ENCODE measurements around the gene STK11IP. TPM values are rescaled to one million over a fixed set of nuclear protein-coding genes. Genes with fewer than 3 reads are reported as not detected.

The STK11IP gene
- total and polyA plus RNA-seq, 2 donors = 27.8 to 68.7 TPM

GRCh38 chr2:219575566-219576504, 21.8 kb upstream of the STK11IP start:
- 91% methylated on average over 6 of the region's 6 CpGs for WGBS
- Histone ChIP-seq H3K4me3 (ENCODE audit: low read length in 2 of 2) (no peak overlapping the region), H3K27ac (ENCODE audit: low read depth in 1 of 2, low read length in 1 of 2) (no peak overlapping the region), H3K4me1 (ENCODE audit: control insufficient read depth in 2 of 2, insufficient read depth in 2 of 2, low read length in 2 of 2) (peaks cover 0 to 12% of the 10 kb centered on the region in 2 donors), H3K9me3 (ENCODE audit: control insufficient read depth in 2 of 2, insufficient read depth in 1 of 2, low read length in 1 of 2) (no peaks in the 10 kb centered on the region), H3K27me3 (ENCODE audit: control insufficient read depth in 2 of 2, insufficient read depth in 1 of 2, low read length in 1 of 2) (peaks cover 26 to 74% of the 10 kb centered on the region in 2 donors), H3K36me3 (ENCODE audit: control insufficient read depth in 2 of 2, insufficient read depth in 2 of 2, low read length in 1 of 2) (no peaks in the 10 kb centered on the region)
- no peak for DNase-seq (ENCODE audit: low read depth in 6 of 9, low spot score in 9 of 9)

GRCh38 chr2:219576505-219577388, 20.9 kb upstream of the STK11IP start:
- no peaks in the 10 kb centered on the region for H3K36me3 ChIP-seq (ENCODE audit: control insufficient read depth in 2 of 2, insufficient read depth in 2 of 2, low read length in 1 of 2)
- 73% methylated on average over 15 of the region's 15 CpGs for WGBS
- no peak overlapping the region for H3K27ac ChIP-seq (ENCODE audit: low read depth in 1 of 2, low read length in 1 of 2)
- no peak overlapping the region for H3K4me3 ChIP-seq (ENCODE audit: low read length in 2 of 2)
- peaks cover 0 to 7% of the 10 kb centered on the region in 2 donors for H3K4me1 ChIP-seq (ENCODE audit: control insufficient read depth in 2 of 2, insufficient read depth in 2 of 2, low read length in 2 of 2)
- DNase-seq (ENCODE audit: low read depth in 6 of 9, low spot score in 9 of 9) = no peak
- H3K27me3 ChIP-seq (ENCODE audit: control insufficient read depth in 2 of 2, insufficient read depth in 1 of 2, low read length in 1 of 2) = peaks cover 17 to 65% of the 10 kb centered on the region in 2 donors
- no peaks in the 10 kb centered on the region for H3K9me3 ChIP-seq (ENCODE audit: control insufficient read depth in 2 of 2, insufficient read depth in 1 of 2, low read length in 1 of 2)

DNA sequence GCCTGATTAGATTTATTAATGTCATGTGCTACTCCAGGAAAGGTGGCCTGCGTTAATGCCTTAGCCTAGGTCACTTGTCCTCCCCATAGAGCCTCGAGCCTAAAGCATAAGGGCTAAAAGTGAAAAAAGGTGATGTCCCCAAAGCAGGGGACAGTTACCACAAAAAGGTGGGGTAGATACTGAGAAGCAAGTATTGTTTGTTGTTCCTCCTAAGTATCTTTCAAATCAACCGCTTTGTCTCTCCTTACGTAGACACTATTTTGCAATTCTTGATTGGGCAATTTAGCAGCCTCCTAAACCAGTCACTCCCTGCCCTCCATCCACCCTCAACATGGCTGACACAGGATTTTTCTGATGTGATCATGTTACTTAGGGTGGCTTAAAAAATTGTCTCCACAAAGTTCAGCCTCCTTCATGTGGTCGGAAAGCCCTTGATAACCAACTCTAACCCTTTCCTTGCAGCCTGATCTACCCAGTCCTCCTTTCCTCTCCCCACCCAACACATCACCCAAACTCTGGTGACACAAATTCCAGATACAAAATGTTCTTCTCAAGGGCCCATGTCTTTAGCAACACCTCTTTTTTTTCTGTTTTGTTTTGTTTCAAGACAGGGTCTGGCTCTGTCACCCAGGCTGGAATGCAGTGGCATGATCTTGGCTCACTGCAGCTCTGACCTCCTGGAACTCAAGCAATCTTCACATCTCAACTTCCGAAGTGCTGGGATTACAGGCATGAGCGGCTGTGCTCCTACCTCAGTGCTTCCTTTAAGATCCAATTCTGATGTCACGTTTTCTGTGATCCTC, 18.6 kb upstream of the STK11IP start:
- DNase-seq (ENCODE audit: low read depth in 6 of 9, low spot score in 9 of 9) = no peak
- no peaks in the 10 kb centered on the region for H3K36me3 ChIP-seq (ENCODE audit: control insufficient read depth in 2 of 2, insufficient read depth in 2 of 2, low read length in 1 of 2)
- 95% methylated on average over 8 of the region's 8 CpGs for WGBS
- H3K27ac ChIP-seq (ENCODE audit: low read depth in 1 of 2, low read length in 1 of 2) = no peak overlapping the region
- no peaks in the 10 kb centered on the region for H3K9me3 ChIP-seq (ENCODE audit: control insufficient read depth in 2 of 2, insufficient read depth in 1 of 2, low read length in 1 of 2)
- no peak overlapping the region for H3K4me3 ChIP-seq (ENCODE audit: low read length in 2 of 2)
- peaks cover 3 to 44% of the 10 kb centered on the region in 2 donors for H3K27me3 ChIP-seq (ENCODE audit: control insufficient read depth in 2 of 2, insufficient read depth in 1 of 2, low read length in 1 of 2)
- H3K4me1 ChIP-seq (ENCODE audit: control insufficient read depth in 2 of 2, insufficient read depth in 2 of 2, low read length in 2 of 2) = peaks cover 0 to 6% of the 10 kb centered on the region in 2 donors

- no peaks in the 10 kb centered on the region for H3K36me3 ChIP-seq (ENCODE audit: control insufficient read depth in 2 of 2, insufficient read depth in 2 of 2, low read length in 1 of 2)
- DNase-seq (ENCODE audit: low read depth in 6 of 9, low spot score in 9 of 9) = no peak
- H3K27ac ChIP-seq (ENCODE audit: low read depth in 1 of 2, low read length in 1 of 2) = no peak overlapping the region
- H3K4me3 ChIP-seq (ENCODE audit: low read length in 2 of 2) = no peak overlapping the region
- no peaks in the 10 kb centered on the region for H3K9me3 ChIP-seq (ENCODE audit: control insufficient read depth in 2 of 2, insufficient read depth in 1 of 2, low read length in 1 of 2)
- H3K4me1 ChIP-seq (ENCODE audit: control insufficient read depth in 2 of 2, insufficient read depth in 2 of 2, low read length in 2 of 2) = peaks cover 0 to 6% of the 10 kb centered on the region in 2 donors
- H3K27me3 ChIP-seq (ENCODE audit: control insufficient read depth in 2 of 2, insufficient read depth in 1 of 2, low read length in 1 of 2) = peaks cover 3 to 25% of the 10 kb centered on the region in 2 donors
- WGBS = 91% methylated on average over 2 of the region's 2 CpGs
Observed at GRCh38 chr2:219581346-219581745, 16.3 kb upstream of the STK11IP start.

DNA sequence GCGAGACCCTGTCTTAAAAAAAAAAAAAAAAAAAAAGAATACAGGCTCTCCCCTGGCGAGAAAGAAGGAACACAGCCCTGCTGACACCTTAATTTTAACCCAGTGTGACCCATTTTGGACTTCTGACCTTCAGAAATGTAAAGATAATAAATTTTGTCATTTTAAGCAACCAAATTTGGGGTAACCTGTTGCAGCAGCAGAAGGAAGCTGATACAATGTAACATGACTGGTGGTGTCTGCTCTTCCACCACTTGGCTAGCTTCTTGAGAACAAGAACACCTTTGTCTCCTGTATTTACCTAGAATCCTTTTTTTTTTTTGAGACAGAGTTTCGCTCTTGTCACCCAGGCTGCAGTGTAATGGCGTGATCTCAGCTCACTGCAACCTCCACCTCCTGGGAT, 6.6 kb upstream of the STK11IP start:
- H3K27me3 ChIP-seq (ENCODE audit: control insufficient read depth in 2 of 2, insufficient read depth in 1 of 2, low read length in 1 of 2) = no peaks in the 10 kb centered on the region
- WGBS = 96% methylated on average over 4 of the region's 4 CpGs
- no peak for DNase-seq (ENCODE audit: low read depth in 6 of 9, low spot score in 9 of 9)

DNA sequence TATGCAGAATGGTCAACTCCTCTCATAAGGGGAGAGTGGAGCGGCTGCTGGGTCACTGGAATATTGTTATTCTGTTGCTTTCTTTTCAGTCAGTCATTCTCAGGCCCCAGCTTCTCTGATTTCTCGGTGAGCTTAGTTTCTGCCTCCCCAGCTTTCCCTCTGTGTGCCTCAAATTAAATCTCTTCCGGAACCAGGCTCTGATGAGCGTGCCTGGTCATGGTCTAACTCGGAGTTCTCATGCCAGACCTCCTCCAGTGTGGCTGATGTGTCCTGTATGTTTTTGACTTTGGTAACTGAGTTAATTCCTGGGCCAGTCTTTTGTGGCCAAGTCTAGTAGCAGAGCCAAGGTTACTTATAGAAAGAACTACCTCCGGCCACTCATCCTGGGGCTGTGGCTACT, 4.9 kb upstream of the STK11IP start:
- DNase-seq (ENCODE audit: low read depth in 6 of 9, low spot score in 9 of 9) = no peak

More for the DNA sequence above, 6.6 kb upstream of the STK11IP start:
- Histone ChIP-seq H3K4me3 (ENCODE audit: low read length in 2 of 2) (no peak overlapping the region), H3K27ac (ENCODE audit: low read depth in 1 of 2, low read length in 1 of 2) (no peak overlapping the region), H3K4me1 (ENCODE audit: control insufficient read depth in 2 of 2, insufficient read depth in 2 of 2, low read length in 2 of 2) (no peaks in the 10 kb centered on the region), H3K36me3 (ENCODE audit: control insufficient read depth in 2 of 2, insufficient read depth in 2 of 2, low read length in 1 of 2) (no peaks in the 10 kb centered on the region), H3K9me3 (ENCODE audit: control insufficient read depth in 2 of 2, insufficient read depth in 1 of 2, low read length in 1 of 2) (no peaks in the 10 kb centered on the region)

GRCh38 chr2:219593154-219593553, 4.5 kb upstream of the STK11IP start:
- peaks cover 7 to 8% of the 10 kb centered on the region in 2 donors for H3K4me1 ChIP-seq (ENCODE audit: control insufficient read depth in 2 of 2, insufficient read depth in 2 of 2, low read length in 2 of 2)
- DNase-seq (ENCODE audit: low read depth in 6 of 9, low spot score in 9 of 9) = no peak
- H3K9me3 ChIP-seq (ENCODE audit: control insufficient read depth in 2 of 2, insufficient read depth in 1 of 2, low read length in 1 of 2) = no peaks in the 10 kb centered on the region
- 100% methylated on average over 2 of the region's 2 CpGs for WGBS
- H3K4me3 ChIP-seq (ENCODE audit: low read length in 2 of 2) = no peak overlapping the region
- no peaks in the 10 kb centered on the region for H3K36me3 ChIP-seq (ENCODE audit: control insufficient read depth in 2 of 2, insufficient read depth in 2 of 2, low read length in 1 of 2)
- H3K27ac ChIP-seq (ENCODE audit: low read depth in 1 of 2, low read length in 1 of 2) = no peak overlapping the region
- H3K27me3 ChIP-seq (ENCODE audit: control insufficient read depth in 2 of 2, insufficient read depth in 1 of 2, low read length in 1 of 2) = no peaks in the 10 kb centered on the region

More for the DNA sequence above, 4.9 kb upstream of the STK11IP start:
- no peak overlapping the region for H3K4me3 ChIP-seq (ENCODE audit: low read length in 2 of 2)
- H3K27me3 ChIP-seq (ENCODE audit: control insufficient read depth in 2 of 2, insufficient read depth in 1 of 2, low read length in 1 of 2) = no peaks in the 10 kb centered on the region
- H3K27ac ChIP-seq (ENCODE audit: low read depth in 1 of 2, low read length in 1 of 2) = no peak overlapping the region
- WGBS = 94% methylated on average over 6 of the region's 6 CpGs
- H3K4me1 ChIP-seq (ENCODE audit: control insufficient read depth in 2 of 2, insufficient read depth in 2 of 2, low read length in 2 of 2) = peaks cover 4 to 6% of the 10 kb centered on the region in 2 donors
- H3K36me3 ChIP-seq (ENCODE audit: control insufficient read depth in 2 of 2, insufficient read depth in 2 of 2, low read length in 1 of 2) = no peaks in the 10 kb centered on the region
- no peaks in the 10 kb centered on the region for H3K9me3 ChIP-seq (ENCODE audit: control insufficient read depth in 2 of 2, insufficient read depth in 1 of 2, low read length in 1 of 2)

- 33% methylated on average over 3 of the region's 3 CpGs for WGBS
- Histone ChIP-seq H3K4me1 (ENCODE audit: control insufficient read depth in 2 of 2, insufficient read depth in 2 of 2, low read length in 2 of 2) (peaks cover 16 to 23% of the 10 kb centered on the region in 2 donors), H3K27me3 (ENCODE audit: control insufficient read depth in 2 of 2, insufficient read depth in 1 of 2, low read length in 1 of 2) (no peaks in the 10 kb centered on the region), H3K9me3 (ENCODE audit: control insufficient read depth in 2 of 2, insufficient read depth in 1 of 2, low read length in 1 of 2) (no peaks in the 10 kb centered on the region), H3K36me3 (ENCODE audit: control insufficient read depth in 2 of 2, insufficient read depth in 2 of 2, low read length in 1 of 2) (no peaks in the 10 kb centered on the region), H3K27ac (ENCODE audit: low read depth in 1 of 2, low read length in 1 of 2) (no peak overlapping the region), H3K4me3 (ENCODE audit: low read length in 2 of 2) (no peak overlapping the region)
- DNase-seq (ENCODE audit: low read depth in 6 of 9, low spot score in 9 of 9) = no peak
Observed at GRCh38 chr2:219595256-219595655, 2.4 kb upstream of the STK11IP start.

Data from thymus (tissue), 11 donors.